ENCODE results near the gene GDA. TPM values are rescaled to one million over a fixed set of nuclear protein-coding genes. Genes with fewer than 3 reads are reported as not detected.

The GDA gene
- total and polyA plus RNA-seq, 4 donors, result 0.04 to 1.5 (median 0.63) TPM

GRCh38 chr9:72154468-72155285, 5.4 kb downstream of the GDA start:
- 81 to 85% methylated on average over 9 of the region's 9 CpGs for WGBS, 2 donors
- TF ChIP-seq, protein P1, sequence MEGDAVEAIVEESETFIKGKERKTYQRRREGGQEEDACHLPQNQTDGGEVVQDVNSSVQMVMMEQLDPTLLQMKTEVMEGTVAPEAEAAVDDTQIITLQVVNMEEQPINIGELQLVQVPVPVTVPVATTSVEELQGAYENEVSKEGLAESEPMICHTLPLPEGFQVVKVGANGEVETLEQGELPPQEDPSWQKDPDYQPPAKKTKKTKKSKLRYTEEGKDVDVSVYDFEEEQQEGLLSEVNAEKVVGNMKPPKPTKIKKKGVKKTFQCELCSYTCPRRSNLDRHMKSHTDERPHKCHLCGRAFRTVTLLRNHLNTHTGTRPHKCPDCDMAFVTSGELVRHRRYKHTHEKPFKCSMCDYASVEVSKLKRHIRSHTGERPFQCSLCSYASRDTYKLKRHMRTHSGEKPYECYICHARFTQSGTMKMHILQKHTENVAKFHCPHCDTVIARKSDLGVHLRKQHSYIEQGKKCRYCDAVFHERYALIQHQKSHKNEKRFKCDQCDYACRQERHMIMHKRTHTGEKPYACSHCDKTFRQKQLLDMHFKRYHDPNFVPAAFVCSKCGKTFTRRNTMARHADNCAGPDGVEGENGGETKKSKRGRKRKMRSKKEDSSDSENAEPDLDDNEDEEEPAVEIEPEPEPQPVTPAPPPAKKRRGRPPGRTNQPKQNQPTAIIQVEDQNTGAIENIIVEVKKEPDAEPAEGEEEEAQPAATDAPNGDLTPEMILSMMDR (IDR thresholded peaks at IDR 0.05; ENCODE audit: control extremely low read depth, extremely low read depth), result no peak
- peaks cover 0 to under 1% (median 0%) of the 10 kb centered on the region in 5 donors for H3K4me1 ChIP-seq (ENCODE audit: control insufficient read depth in 5 of 5, insufficient read depth in 5 of 5, low read length in 5 of 5)
- H3K27ac ChIP-seq (ENCODE audit: low read depth in 1 of 2, low read length in 1 of 2), result no peak overlapping the region
- H3K9ac ChIP-seq (ENCODE audit: insufficient read depth in 1 of 2, low read length in 2 of 2), result no peak overlapping the region
- no peaks in the 10 kb centered on the region for H3K36me3 ChIP-seq (ENCODE audit: control insufficient read depth in 4 of 4, insufficient read depth in 4 of 4, low read length in 4 of 4)
- peaks cover 0 to 16% (median 9%) of the 10 kb centered on the region in 3 donors for H3K27me3 ChIP-seq (ENCODE audit: control insufficient read depth in 3 of 3, insufficient read depth in 3 of 3, low read length in 2 of 3)
- DNase-seq (no peak), ATAC-seq (ENCODE audit: insufficient read depth, low FRiP score) (no peak)
- H3K4me3 ChIP-seq, result no peak overlapping the region
- H3K9me3 ChIP-seq (ENCODE audit: control insufficient read depth in 4 of 4, insufficient read depth in 3 of 4, low read length in 3 of 4), result peaks cover 0 to 2% (median under 1%) of the 10 kb centered on the region in 4 donors

- WGBS, 2 donors, result 91 to 98% methylated on average over 2 of the region's 2 CpGs
- H3K27ac ChIP-seq (ENCODE audit: low read depth in 1 of 2, low read length in 1 of 2), result no peak overlapping the region
- H3K36me3 ChIP-seq (ENCODE audit: control insufficient read depth in 4 of 4, insufficient read depth in 4 of 4, low read length in 4 of 4), result no peaks in the 10 kb centered on the region
Observed at GRCh38 chr9:72155301-72155700, 6.1 kb downstream of the GDA start.

DNA sequence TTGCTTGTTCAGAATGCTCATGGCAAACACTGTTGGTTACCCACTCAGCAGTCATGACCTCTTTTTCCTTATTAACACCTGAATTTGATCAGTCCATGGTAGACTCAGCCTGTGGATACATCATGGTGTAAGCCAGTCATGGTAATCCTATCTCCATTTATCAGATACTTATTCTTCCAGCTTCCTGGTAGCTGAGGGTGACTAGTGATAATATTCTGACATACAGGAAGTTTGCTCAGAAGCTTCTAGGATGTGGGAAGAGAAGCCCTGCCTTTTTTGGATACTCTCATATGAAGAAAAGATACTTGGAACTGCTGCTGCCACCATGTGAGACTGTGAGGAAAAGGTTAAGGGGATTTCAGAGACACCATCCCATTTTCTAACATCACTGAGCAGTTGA, 7.3 kb downstream of the GDA start:
- Histone ChIP-seq H3K27me3 (ENCODE audit: control insufficient read depth in 3 of 3, insufficient read depth in 3 of 3, low read length in 2 of 3) (no peaks in the 10 kb centered on the region), H3K4me3 (no peak overlapping the region), H3K4me1 (ENCODE audit: control insufficient read depth in 5 of 5, insufficient read depth in 5 of 5, low read length in 5 of 5) (no peaks in the 10 kb centered on the region), H3K9me3 (ENCODE audit: control insufficient read depth in 4 of 4, insufficient read depth in 3 of 4, low read length in 3 of 4) (peaks cover 0 to 2% (median under 1%) of the 10 kb centered on the region in 4 donors), H3K36me3 (ENCODE audit: control insufficient read depth in 4 of 4, insufficient read depth in 4 of 4, low read length in 4 of 4) (no peaks in the 10 kb centered on the region), H3K9ac (ENCODE audit: insufficient read depth in 1 of 2, low read length in 2 of 2) (no peak overlapping the region), H3K27ac (ENCODE audit: low read depth in 1 of 2, low read length in 1 of 2) (no peak overlapping the region)
- DNase-seq (no peak), ATAC-seq (ENCODE audit: insufficient read depth, low FRiP score) (no peak)
- TF ChIP-seq, protein P1 (IDR thresholded peaks at IDR 0.05; ENCODE audit: control extremely low read depth, extremely low read depth), result no peak

More at GRCh38 chr9:72155301-72155700, 6.1 kb downstream of the GDA start:
- no peak for ATAC-seq (ENCODE audit: insufficient read depth, low FRiP score)
- Histone ChIP-seq H3K4me1 (ENCODE audit: control insufficient read depth in 5 of 5, insufficient read depth in 5 of 5, low read length in 5 of 5) (no peaks in the 10 kb centered on the region), H3K9me3 (ENCODE audit: control insufficient read depth in 4 of 4, insufficient read depth in 3 of 4, low read length in 3 of 4) (peaks cover 0 to 2% (median under 1%) of the 10 kb centered on the region in 4 donors), H3K4me3 (no peak overlapping the region), H3K9ac (ENCODE audit: insufficient read depth in 1 of 2, low read length in 2 of 2) (no peak overlapping the region), H3K27me3 (ENCODE audit: control insufficient read depth in 3 of 3, insufficient read depth in 3 of 3, low read length in 2 of 3) (peaks cover 0 to 10% (median 4%) of the 10 kb centered on the region in 3 donors)
- TF ChIP-seq, protein P1 (IDR thresholded peaks at IDR 0.05; ENCODE audit: control extremely low read depth, extremely low read depth), result no peak
- no peak for DNase-seq
